ENCODE data around the gene TMEM33. TPM values are rescaled to one million over a fixed set of nuclear protein-coding genes. Genes with fewer than 3 reads are reported as not detected.

The TMEM33 gene
- polyA plus RNA-seq, 3 donors, result 21.7 to 61.6 (median 60.7) TPM

GRCh38 chr4:41944089-41944488, 8.9 kb downstream of the TMEM33 start:
- intact Hi-C loops (cut with micrococcal nuclease), result no loop called here
- Histone ChIP-seq H3K9me3 (replicated peaks in 1 of 2; ENCODE audit: control insufficient read depth in 1 of 2, insufficient read depth in 1 of 2, low read length in 2 of 2) (no peaks in the 10 kb centered on the region), H3K36me3 (replicated peaks in 1 of 2; ENCODE audit: control insufficient read depth in 1 of 2, insufficient read depth in 2 of 2, low read length in 2 of 2) (peaks cover 79 to 97% of the 10 kb centered on the region in 2 donors), H3K27me3 (ENCODE audit: control insufficient read depth in 2 of 2, insufficient read depth in 2 of 2, low read length in 2 of 2) (no peaks in the 10 kb centered on the region), H3K4me1 (ENCODE audit: control insufficient read depth in 1 of 2, insufficient read depth in 2 of 2, low read length in 2 of 2) (peaks cover 9% of the 10 kb centered on the region in 2 donors), H3K27ac (ENCODE audit: low read depth in 1 of 2, low read length in 2 of 2) (no peak overlapping the region), H4K20me1 (ENCODE audit: insufficient read depth, low read length) (peaks cover 90% of the 10 kb centered on the region), H3K9ac (ENCODE audit: insufficient read depth, low read length, poor library complexity, severe bottlenecking) (no peak overlapping the region), H3K79me2 (ENCODE audit: insufficient read depth, low read length) (peaks cover 71% of the 10 kb centered on the region), H2AFZ (ENCODE audit: insufficient read depth, low read depth, low read length, poor library complexity, severe bottlenecking) (no peak overlapping the region), H3K4me3 (replicated peaks in 1 of 3; ENCODE audit: low read depth in 2 of 3, low read length in 3 of 3) (no peak overlapping the region), H3K4me2 (replicated peaks; ENCODE audit: extremely low read depth, low read length, poor library complexity, severe bottlenecking) (no peak overlapping the region)
- DNase-seq, result no peak
- no peak overlapping the region for H3K4me3 Mint-ChIP-seq
- H3K36me3 Mint-ChIP-seq, result peaks cover 57 to 78% of the 10 kb centered on the region in 2 donors
- TF ChIP-seq CTCF (IDR thresholded peaks at IDR 0.05), result no peak
- no peaks in the 10 kb centered on the region for H3K9me3 Mint-ChIP-seq
- no peaks in the 10 kb centered on the region for H3K27me3 Mint-ChIP-seq (ENCODE audit: low read depth in 3 of 3)
- no peak overlapping the region for H3K27ac Mint-ChIP-seq
- peaks cover 7% of the 10 kb centered on the region for H3K4me1 Mint-ChIP-seq

- no peaks in the 10 kb centered on the region for H3K27me3 Mint-ChIP-seq (ENCODE audit: low read depth in 3 of 3)
- H3K4me2 ChIP-seq (replicated peaks; ENCODE audit: extremely low read depth, low read length, poor library complexity, severe bottlenecking), result no peak overlapping the region
- no peak for TF ChIP-seq CTCF (IDR thresholded peaks at IDR 0.05)
- H3K79me2 ChIP-seq (ENCODE audit: insufficient read depth, low read length), result peaks cover 23% of the 10 kb centered on the region
- peaks cover 80 to 96% of the 10 kb centered on the region in 2 donors for H3K36me3 ChIP-seq (replicated peaks in 1 of 2; ENCODE audit: control insufficient read depth in 1 of 2, insufficient read depth in 2 of 2, low read length in 2 of 2)
- H2AFZ ChIP-seq (ENCODE audit: insufficient read depth, low read depth, low read length, poor library complexity, severe bottlenecking), result no peak overlapping the region
- H3K4me1 ChIP-seq (ENCODE audit: control insufficient read depth in 1 of 2, insufficient read depth in 2 of 2, low read length in 2 of 2), result peaks cover 0 to 7% of the 10 kb centered on the region in 2 donors
- H3K9me3 Mint-ChIP-seq, result no peaks in the 10 kb centered on the region
- no peak overlapping the region for H3K4me3 ChIP-seq (replicated peaks in 1 of 3; ENCODE audit: low read depth in 2 of 3, low read length in 3 of 3)
- H4K20me1 ChIP-seq (ENCODE audit: insufficient read depth, low read length), result peaks cover 63% of the 10 kb centered on the region
- H3K4me1 Mint-ChIP-seq, result peaks cover 9% of the 10 kb centered on the region
- no peaks in the 10 kb centered on the region for H3K9me3 ChIP-seq (replicated peaks in 1 of 2; ENCODE audit: control insufficient read depth in 1 of 2, insufficient read depth in 1 of 2, low read length in 2 of 2)
- intact Hi-C loops (cut with micrococcal nuclease), result no loop called here
- peak overlapping the region in 1 of 7 donors; percentile 29 for H3K27ac Mint-ChIP-seq
- no peaks in the 10 kb centered on the region for H3K27me3 ChIP-seq (ENCODE audit: control insufficient read depth in 2 of 2, insufficient read depth in 2 of 2, low read length in 2 of 2)
- no peak for DNase-seq
- peaks cover 73 to 85% of the 10 kb centered on the region in 2 donors for H3K36me3 Mint-ChIP-seq
- 63% methylated on average over 1 of the region's 3 CpGs for WGBS (ENCODE audit: insufficient coverage)
- peak overlapping the region in 1 of 2 donors; percentile 44 for H3K27ac ChIP-seq (ENCODE audit: low read depth in 1 of 2, low read length in 2 of 2)
- no peak overlapping the region for H3K9ac ChIP-seq (ENCODE audit: insufficient read depth, low read length, poor library complexity, severe bottlenecking)
- no peak overlapping the region for H3K4me3 Mint-ChIP-seq
These were observed 14.3 kb downstream of the TMEM33 start for GRCh38 chr4:41949531-41949930.
